ENCODE results near the gene MYRF. TPM values are rescaled to one million over a fixed set of nuclear protein-coding genes. Genes with fewer than 3 reads are reported as not detected.

MYRF gene
- total RNA-seq, 1 experiment from 2014 or later = 15.3 TPM

DNA sequence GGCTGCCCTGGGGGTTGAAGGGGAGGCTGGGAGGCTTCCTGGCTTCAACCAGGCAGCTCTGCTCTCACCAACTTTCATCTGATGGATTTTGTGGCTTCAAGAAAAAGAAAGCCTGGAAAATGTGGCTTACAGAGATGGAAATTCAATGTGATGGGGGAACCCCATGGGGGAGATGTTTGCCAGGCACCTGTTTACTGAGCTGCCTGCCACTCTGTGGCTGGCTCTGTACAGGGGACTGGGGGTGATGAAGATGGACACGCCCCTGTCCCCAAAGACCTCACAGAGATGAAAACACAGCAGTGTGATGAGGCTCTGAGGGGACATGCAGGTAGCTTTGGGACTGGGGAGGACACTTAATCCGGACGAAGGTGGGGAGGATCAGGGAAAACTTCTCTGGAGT lies 29.9 kb downstream of the MYRF start:
- Histone ChIP-seq H3K4me3 (no peak overlapping the region), H3K79me2 (ENCODE audit: low read depth) (no peaks in the 10 kb centered on the region), H3K4me2 (no peak overlapping the region), H3K9me3 (ENCODE audit: insufficient read depth, low read depth) (no peaks in the 10 kb centered on the region), H3K4me1 (replicated peaks; ENCODE audit: insufficient read depth) (no peaks in the 10 kb centered on the region), H3K36me3 (ENCODE audit: low read depth) (0 out of 2 replicates have a peak, but pooled peaks cover 8% of the 10 kb centered on the region), H3K9me2 (ENCODE audit: insufficient read depth) (no peaks in the 10 kb centered on the region), H3F3A (ENCODE audit: insufficient read depth, low read depth) (peaks cover 13% of the 10 kb centered on the region), H3K27me3 (ENCODE audit: insufficient read depth, low read depth) (no peaks in the 10 kb centered on the region), H4K20me1 (ENCODE audit: insufficient read depth) (peaks cover 5% of the 10 kb centered on the region; the same call in 1 of the 2 replicates), H2AFZ (no peak overlapping the region), H3K27ac (no peak overlapping the region)
- POLR2A ChIA-PET (ENCODE audit: unreplicated experiment) = no interaction called here
- intact Hi-C loops (cut with micrococcal nuclease; ENCODE audit: unreplicated experiment) = no loop called here
- no TSS peak for BruUV-seq (replicated peaks)
- CTCF ChIA-PET = no interaction called here
- no peak for DNase-seq
- TF ChIP-seq, protein P1, sequence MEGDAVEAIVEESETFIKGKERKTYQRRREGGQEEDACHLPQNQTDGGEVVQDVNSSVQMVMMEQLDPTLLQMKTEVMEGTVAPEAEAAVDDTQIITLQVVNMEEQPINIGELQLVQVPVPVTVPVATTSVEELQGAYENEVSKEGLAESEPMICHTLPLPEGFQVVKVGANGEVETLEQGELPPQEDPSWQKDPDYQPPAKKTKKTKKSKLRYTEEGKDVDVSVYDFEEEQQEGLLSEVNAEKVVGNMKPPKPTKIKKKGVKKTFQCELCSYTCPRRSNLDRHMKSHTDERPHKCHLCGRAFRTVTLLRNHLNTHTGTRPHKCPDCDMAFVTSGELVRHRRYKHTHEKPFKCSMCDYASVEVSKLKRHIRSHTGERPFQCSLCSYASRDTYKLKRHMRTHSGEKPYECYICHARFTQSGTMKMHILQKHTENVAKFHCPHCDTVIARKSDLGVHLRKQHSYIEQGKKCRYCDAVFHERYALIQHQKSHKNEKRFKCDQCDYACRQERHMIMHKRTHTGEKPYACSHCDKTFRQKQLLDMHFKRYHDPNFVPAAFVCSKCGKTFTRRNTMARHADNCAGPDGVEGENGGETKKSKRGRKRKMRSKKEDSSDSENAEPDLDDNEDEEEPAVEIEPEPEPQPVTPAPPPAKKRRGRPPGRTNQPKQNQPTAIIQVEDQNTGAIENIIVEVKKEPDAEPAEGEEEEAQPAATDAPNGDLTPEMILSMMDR (conservative IDR thresholded peaks at IDR 0.05) = no peak
- no peak for TF ChIP-seq EZH2 (IDR thresholded peaks at IDR 0.05; ENCODE audit: low read depth)

GRCh38 chr11:61782841-61783240 lies 30.4 kb downstream of the MYRF start:
- DNase-seq = no peak
- POLR2A ChIA-PET (ENCODE audit: unreplicated experiment) = no interaction called here
- Histone ChIP-seq H3K27ac (no peak overlapping the region), H2AFZ (no peak overlapping the region), H3K4me2 (no peak overlapping the region), H3K4me1 (replicated peaks; ENCODE audit: insufficient read depth) (no peaks in the 10 kb centered on the region), H3K27me3 (ENCODE audit: insufficient read depth, low read depth) (no peaks in the 10 kb centered on the region), H4K20me1 (ENCODE audit: insufficient read depth) (peaks cover 5% of the 10 kb centered on the region; the same call in 1 of the 2 replicates), H3K36me3 (ENCODE audit: low read depth) (peaks cover 8% of the 10 kb centered on the region; the same call in 1 of the 2 replicates), H3K9me3 (ENCODE audit: insufficient read depth, low read depth) (no peaks in the 10 kb centered on the region), H3K4me3 (no peak overlapping the region), H3F3A (ENCODE audit: insufficient read depth, low read depth) (peaks cover 13% of the 10 kb centered on the region), H3K9me2 (ENCODE audit: insufficient read depth) (no peaks in the 10 kb centered on the region), H3K79me2 (ENCODE audit: low read depth) (no peaks in the 10 kb centered on the region)
- CTCF ChIA-PET = no interaction called here
- intact Hi-C loops (cut with micrococcal nuclease; ENCODE audit: unreplicated experiment) = no loop called here
- TF ChIP-seq EZH2 (IDR thresholded peaks at IDR 0.05; ENCODE audit: low read depth) = no peak
- TF ChIP-seq, protein P1 (conservative IDR thresholded peaks at IDR 0.05) = no peak
- BruUV-seq (replicated peaks) = no TSS peak

DNA sequence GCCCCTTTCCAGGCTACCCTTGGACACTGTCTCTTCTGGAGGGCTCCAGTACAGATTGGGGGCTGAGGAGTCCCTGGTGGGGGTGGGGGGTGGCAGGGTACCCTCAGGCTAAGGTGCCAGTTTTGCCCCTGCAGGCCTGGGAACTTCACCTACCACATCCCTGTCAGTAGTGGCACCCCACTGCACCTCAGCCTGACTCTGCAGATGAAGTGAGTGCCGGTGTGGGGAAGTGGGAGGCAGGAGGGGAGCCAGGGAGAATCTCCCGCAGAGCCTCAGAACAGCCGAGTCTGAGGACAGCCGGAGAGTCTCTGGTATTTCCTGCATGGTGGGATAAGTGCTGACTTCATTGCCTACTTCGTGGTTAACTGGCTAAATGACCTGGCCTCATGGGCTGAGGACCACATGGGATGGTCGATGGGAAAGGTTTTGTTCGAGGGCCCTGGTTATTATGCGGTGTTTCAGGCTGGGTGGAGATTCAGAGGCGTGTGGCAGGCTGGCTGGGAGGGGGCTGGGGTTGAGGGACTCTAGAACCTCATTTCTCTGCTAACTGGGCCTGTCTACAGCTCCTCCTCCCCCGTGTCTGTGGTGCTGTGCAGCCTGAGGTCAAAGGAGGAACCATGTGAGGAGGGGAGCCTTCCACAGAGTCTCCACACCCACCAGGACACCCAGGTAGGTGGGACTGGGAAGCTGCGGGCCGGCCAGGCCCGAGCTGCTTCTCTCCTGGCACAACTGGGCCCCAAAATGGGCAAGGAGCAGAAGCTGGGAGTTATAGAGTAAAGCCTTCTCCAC lies 31.5 kb downstream of the MYRF start:
- BruUV-seq (replicated peaks) = no TSS peak
- intact Hi-C loops (cut with micrococcal nuclease; ENCODE audit: unreplicated experiment) = no loop called here
- ChIA-PET POLR2A (ENCODE audit: unreplicated experiment) (no interaction called here), CTCF (no interaction called here)
- Histone ChIP-seq H3K27ac (no peak overlapping the region), H4K20me1 (ENCODE audit: insufficient read depth) (peaks cover 5% of the 10 kb centered on the region; the same call in 1 of the 2 replicates), H3K4me1 (replicated peaks; ENCODE audit: insufficient read depth) (no peaks in the 10 kb centered on the region), H3K9me3 (ENCODE audit: insufficient read depth, low read depth) (no peaks in the 10 kb centered on the region), H2AFZ (no peak overlapping the region), H3K9me2 (ENCODE audit: insufficient read depth) (no peaks in the 10 kb centered on the region), H3F3A (ENCODE audit: insufficient read depth, low read depth) (peaks cover 13% of the 10 kb centered on the region), H3K4me3 (no peak overlapping the region), H3K4me2 (no peak overlapping the region), H3K36me3 (ENCODE audit: low read depth) (peaks cover 13% of the 10 kb centered on the region; the same call in 1 of the 2 replicates), H3K79me2 (ENCODE audit: low read depth) (no peaks in the 10 kb centered on the region), H3K27me3 (ENCODE audit: insufficient read depth, low read depth) (no peaks in the 10 kb centered on the region)
- DNase-seq = no peak
- TF ChIP-seq, protein P1 (conservative IDR thresholded peaks at IDR 0.05) = no peak
- TF ChIP-seq EZH2 (IDR thresholded peaks at IDR 0.05; ENCODE audit: low read depth) = no peak

All from PC-9 (cell line).